PC-9 (cell line): ENCODE data around the gene PARN. TPM values are rescaled to one million over a fixed set of nuclear protein-coding genes. Genes with fewer than 3 reads are reported as not detected.

Experiments used
- BruUV-seq: library from RNA; stranded (reverse); fragments of 400-500 nt; replicated peaks from 2 replicates; lab custom pipeline; 2021; lab: Mats Ljungman, UMichigan
- CTCF ChIA-PET: fragments of 300-600 bp; sonication (Branson Sonifier 250); formaldehyde crosslinking; loops from one replicate; lab custom pipeline; 2022; ENCODE audit warnings: antibody characterized with exemption; lab: Charles Lee
- POLR2A ChIA-PET: fragments of 300-600 bp; sonication (Branson Sonifier 250); formaldehyde crosslinking; loops from one replicate; lab custom pipeline; 2022; ENCODE audit warnings: antibody characterized with exemption; ENCODE audit not compliant: unreplicated experiment; lab: Charles Lee
- DNase-seq, 2 experiments: peaks; one replicate each; pipeline versions ENCODE4 v3.0.0 to v3.0.0-alpha.2; 2015 to 2022; ENCODE audit warnings: mixed read lengths in 1 of 2
- H2AFZ ChIP-seq: fragments of 200-600 bp; sonication (generic); 2 replicates; pipeline ENCODE4 v1.8.1; 2017; ENCODE audit warnings: antibody characterized with exemption
- H3F3A ChIP-seq: fragments of 200-600 bp; sonication (generic); 2 replicates; pipeline ENCODE4 v1.8.1; 2017; ENCODE audit warnings: antibody characterized with exemption, mild to moderate bottlenecking, low read depth; ENCODE audit not compliant: insufficient read depth
- H3K27ac ChIP-seq: fragments of 200-600 bp; sonication (generic); 2 replicates; pipeline ENCODE4 v1.6.1; 2016; ENCODE audit warnings: mixed run types
- H3K27me3 ChIP-seq: fragments of 200-600 bp; sonication (generic); 2 replicates; pipeline ENCODE4 v1.6.1; 2016; ENCODE audit warnings: low read depth, mixed run types; ENCODE audit not compliant: insufficient read depth
- H3K36me3 ChIP-seq: fragments of 200-600 bp; sonication (generic); 2 replicates; pipeline ENCODE4 v1.6.1; 2016; ENCODE audit warnings: low read depth, mixed run types
- H3K4me1 ChIP-seq: fragments of 200-600 bp; sonication (generic); replicated peaks from 2 replicates; pipeline ENCODE4 v1.6.1; 2016; ENCODE audit warnings: mixed run types; ENCODE audit not compliant: insufficient read depth
- H3K4me2 ChIP-seq: fragments of 200-600 bp; sonication (generic); 2 replicates; pipeline ENCODE4 v1.6.1; 2017; ENCODE audit warnings: mixed run types
- H3K4me3 ChIP-seq: fragments of 200-600 bp; sonication (generic); 2 replicates; pipeline ENCODE4 v1.6.1; 2016; ENCODE audit warnings: mixed run types
- H3K79me2 ChIP-seq: fragments of 200-600 bp; sonication (generic); 2 replicates; pipeline ENCODE4 v1.6.1; 2017; ENCODE audit warnings: low read depth, mixed run types
- H3K9me2 ChIP-seq: fragments of 200-600 bp; sonication (generic); 2 replicates; pipeline ENCODE4 v1.8.1; 2017; ENCODE audit warnings: mild to moderate bottlenecking; ENCODE audit not compliant: insufficient read depth
- H3K9me3 ChIP-seq: fragments of 200-600 bp; sonication (generic); 2 replicates; pipeline ENCODE4 v1.8.1; 2016; ENCODE audit warnings: low read depth; ENCODE audit not compliant: insufficient read depth
- H4K20me1 ChIP-seq: fragments of 200-600 bp; sonication (generic); 2 replicates; pipeline ENCODE4 v1.8.1; 2017; ENCODE audit not compliant: insufficient read depth
- EZH2 ChIP-seq: fragments of 200-600 bp; sonication (generic); IDR thresholded peaks from 2 replicates; pipeline ENCODE4 v1.8.0; 2017; ENCODE audit warnings: antibody characterized with exemption, low read depth
- intact Hi-C: fragments of 100-400 bp; cut with micrococcal nuclease; formaldehyde crosslinking; loops from one replicate; pipeline ENCODE4 v1.10.0; 2022; ENCODE audit not compliant: unreplicated experiment
- total RNA-seq: library from RNA; stranded (reverse); gene quantifications from 2 replicates; pipeline ENCODE4 v1.2.3, GENCODE V29; 2021
- TF ChIP-seq, protein P1 (sequence below): fragments of 200-600 bp; sonication (generic); conservative IDR thresholded peaks from 2 replicates; pipeline ENCODE4 v1.6.1; 2017; ENCODE audit warnings: mixed run types, antibody characterized with exemption, mild to moderate bottlenecking, moderate library complexity

The PARN gene
- total RNA-seq, 1 experiment from 2014 or later = 53.0 TPM

DNA sequence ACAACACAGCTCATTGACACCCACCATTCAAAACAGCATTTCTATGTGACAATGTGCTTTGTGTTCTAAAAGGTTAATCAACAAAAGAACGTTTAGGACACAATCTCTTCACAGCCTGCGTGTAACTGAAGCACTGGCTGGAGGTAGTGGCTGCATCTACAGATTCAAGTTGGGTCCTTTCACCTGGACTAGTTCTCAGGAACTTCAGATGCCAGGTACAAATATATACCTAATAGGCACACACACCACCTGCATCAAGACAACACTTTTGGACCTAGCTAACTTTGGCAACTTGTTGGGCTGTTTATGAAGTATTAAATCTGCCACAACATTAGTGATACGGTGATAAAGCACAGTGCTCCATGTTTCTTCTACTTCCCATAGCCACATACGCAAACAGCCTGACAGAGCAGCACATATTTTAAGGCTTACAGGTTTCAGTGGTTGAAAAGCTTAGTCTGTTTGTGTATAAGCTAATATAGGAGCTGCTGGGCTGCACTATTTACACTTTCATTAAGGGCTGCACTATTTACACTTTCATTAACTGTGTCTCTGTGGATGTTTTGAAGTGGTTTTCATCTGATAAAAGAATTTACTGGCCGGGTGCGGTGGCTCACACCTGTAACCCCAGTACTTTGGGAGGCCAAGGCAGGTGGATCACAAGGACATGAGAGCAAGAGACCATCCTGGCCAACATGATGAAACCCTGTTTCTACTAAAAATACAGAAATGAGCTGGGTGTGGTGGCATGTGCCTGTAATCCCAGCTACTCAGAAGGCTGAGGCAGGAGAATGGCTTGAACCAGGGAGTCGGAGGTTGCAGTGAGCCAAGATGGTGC lies 132.6 kb downstream of the PARN start:
- DNase-seq = no peak
- no peak for TF ChIP-seq EZH2
- TF ChIP-seq, protein P1, sequence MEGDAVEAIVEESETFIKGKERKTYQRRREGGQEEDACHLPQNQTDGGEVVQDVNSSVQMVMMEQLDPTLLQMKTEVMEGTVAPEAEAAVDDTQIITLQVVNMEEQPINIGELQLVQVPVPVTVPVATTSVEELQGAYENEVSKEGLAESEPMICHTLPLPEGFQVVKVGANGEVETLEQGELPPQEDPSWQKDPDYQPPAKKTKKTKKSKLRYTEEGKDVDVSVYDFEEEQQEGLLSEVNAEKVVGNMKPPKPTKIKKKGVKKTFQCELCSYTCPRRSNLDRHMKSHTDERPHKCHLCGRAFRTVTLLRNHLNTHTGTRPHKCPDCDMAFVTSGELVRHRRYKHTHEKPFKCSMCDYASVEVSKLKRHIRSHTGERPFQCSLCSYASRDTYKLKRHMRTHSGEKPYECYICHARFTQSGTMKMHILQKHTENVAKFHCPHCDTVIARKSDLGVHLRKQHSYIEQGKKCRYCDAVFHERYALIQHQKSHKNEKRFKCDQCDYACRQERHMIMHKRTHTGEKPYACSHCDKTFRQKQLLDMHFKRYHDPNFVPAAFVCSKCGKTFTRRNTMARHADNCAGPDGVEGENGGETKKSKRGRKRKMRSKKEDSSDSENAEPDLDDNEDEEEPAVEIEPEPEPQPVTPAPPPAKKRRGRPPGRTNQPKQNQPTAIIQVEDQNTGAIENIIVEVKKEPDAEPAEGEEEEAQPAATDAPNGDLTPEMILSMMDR = no peak
- Histone ChIP-seq H3K36me3 (no peaks in the 10 kb centered on the region), H3K9me2 (no peaks in the 10 kb centered on the region), H3K4me3 (no peak overlapping the region), H3K27me3 (no peaks in the 10 kb centered on the region), H2AFZ (no peak overlapping the region), H3K27ac (peak overlapping the region; percentile 98), H3K79me2 (peaks cover 28% of the 10 kb centered on the region), H4K20me1 (no peaks in the 10 kb centered on the region), H3F3A (peaks cover 32% of the 10 kb centered on the region), H3K9me3 (no peaks in the 10 kb centered on the region), H3K4me2 (peak overlapping the region; percentile 71), H3K4me1 (peaks cover 56% of the 10 kb centered on the region)
- ChIA-PET POLR2A (interaction anchor here (0.6 kb wide), 3 partner anchors 37 to 212 kb away, joined by 3 to 28 read pairs (median 12); no protein-coding TSS in a partner anchor), CTCF (interaction anchor here (0.6 to 0.9 kb wide), 2 partner anchors 11 to 542 kb away, joined by 3 to 9 read pairs; no protein-coding TSS in a partner anchor)
- BruUV-seq = no TSS peak
- intact Hi-C loops = no loop called here

DNA sequence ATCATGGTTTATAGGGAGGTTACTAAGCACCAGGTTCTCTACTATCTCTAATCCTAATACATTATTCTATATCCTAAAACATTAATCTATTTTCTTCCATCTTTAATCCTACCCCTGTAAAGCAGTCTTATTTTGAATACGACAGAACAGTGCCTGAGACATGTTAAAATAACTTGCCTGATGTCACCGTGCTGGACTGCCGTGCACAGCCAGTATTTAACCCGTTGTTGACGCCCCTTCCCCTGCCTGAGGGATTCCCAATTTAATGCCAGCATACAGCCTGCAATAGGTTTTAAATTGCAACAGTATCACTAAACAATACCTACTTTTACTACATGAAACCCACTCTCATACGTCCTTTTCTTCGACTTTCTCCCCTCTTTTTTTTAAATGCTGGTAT lies 133.3 kb downstream of the PARN start:
- H3F3A ChIP-seq = peaks cover 26% of the 10 kb centered on the region
- intact Hi-C loops = no loop called here
- no peaks in the 10 kb centered on the region for H3K27me3 ChIP-seq
- H3K9me2 ChIP-seq = no peaks in the 10 kb centered on the region
- BruUV-seq = no TSS peak
- H3K27ac ChIP-seq = peak overlapping the region; percentile 98; the same call in 1 of the 2 replicates
- peaks cover 28% of the 10 kb centered on the region for H3K79me2 ChIP-seq
- POLR2A ChIA-PET = no interaction called here
- H3K36me3 ChIP-seq = no peaks in the 10 kb centered on the region
- no peak for DNase-seq
- no peak overlapping the region for H3K4me2 ChIP-seq
- H3K9me3 ChIP-seq = no peaks in the 10 kb centered on the region
- no peaks in the 10 kb centered on the region for H4K20me1 ChIP-seq
- TF ChIP-seq, protein P1 = no peak
- H2AFZ ChIP-seq = no peak overlapping the region
- no peak overlapping the region for H3K4me3 ChIP-seq
- CTCF ChIA-PET = no interaction called here
- H3K4me1 ChIP-seq = peaks cover 50% of the 10 kb centered on the region

DNA sequence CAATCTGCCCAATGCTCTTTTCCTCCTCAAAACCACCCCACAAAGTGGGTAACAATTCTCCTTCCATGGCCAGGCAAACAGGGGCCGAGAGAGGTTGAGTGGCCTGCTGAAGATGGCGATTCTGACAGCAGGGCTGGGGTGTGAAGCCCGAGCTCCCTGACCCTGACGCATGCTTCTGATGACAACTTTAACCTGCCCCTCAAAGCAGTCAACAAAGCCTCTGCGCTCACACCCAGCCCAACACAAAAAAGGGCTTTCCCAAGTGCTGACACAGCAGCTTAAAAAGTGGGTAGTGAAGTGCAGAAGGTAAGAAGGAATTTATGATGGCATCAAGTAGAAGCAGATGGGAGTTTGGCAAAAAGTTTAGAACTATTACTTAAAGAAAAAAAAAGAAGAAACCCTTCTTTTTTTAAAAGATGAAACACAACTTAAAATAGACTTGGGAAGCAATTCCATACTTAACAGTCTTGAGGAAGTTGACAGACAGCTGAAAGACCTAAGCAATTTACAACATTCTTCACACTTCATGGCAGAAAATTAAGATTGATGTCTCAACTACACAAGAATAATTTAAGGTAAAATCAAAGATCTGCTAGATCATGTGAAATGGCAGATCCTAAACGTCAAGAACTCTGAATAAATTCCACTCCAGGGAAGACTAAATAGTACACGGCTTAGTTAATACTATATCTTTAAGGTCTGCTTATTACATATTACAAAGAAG lies 133.9 kb downstream of the PARN start:
- CTCF ChIA-PET = no interaction called here
- H3K27ac ChIP-seq = peak overlapping the region; percentile 4; the same call in 1 of the 2 replicates

More for the DNA sequence above, 133.9 kb downstream of the PARN start:
- H3K4me3 ChIP-seq = no peak overlapping the region
- H3K79me2 ChIP-seq = peaks cover 28% of the 10 kb centered on the region
- H3K9me3 ChIP-seq = no peaks in the 10 kb centered on the region
- intact Hi-C loops = no loop called here
- H3K27me3 ChIP-seq = no peaks in the 10 kb centered on the region
- no peak overlapping the region for H2AFZ ChIP-seq
- no peak overlapping the region for H3K4me2 ChIP-seq
- no TSS peak for BruUV-seq
- H3K36me3 ChIP-seq = no peaks in the 10 kb centered on the region
- peaks cover 44% of the 10 kb centered on the region for H3K4me1 ChIP-seq
- TF ChIP-seq, protein P1 = no peak
- TF ChIP-seq EZH2 = no peak
- POLR2A ChIA-PET = no interaction called here
- H3F3A ChIP-seq = peaks cover 21% of the 10 kb centered on the region
- no peaks in the 10 kb centered on the region for H4K20me1 ChIP-seq
- no peaks in the 10 kb centered on the region for H3K9me2 ChIP-seq
- DNase-seq = no peak
